Measurements from ENCODE around the gene IMPA2.

- TF ChIP-seq CTCF (IDR thresholded peaks at IDR 0.05), result no peak
- no peak for TF ChIP-seq POLR2A (IDR thresholded peaks at IDR 0.05)
Measured at GRCh38 chr18:12076424-12077140, 95.3 kb downstream of the IMPA2 start.

Data from lower leg skin (tissue), 3 donors.